ENCODE results near the gene LPP. TPM values are rescaled to one million over a fixed set of nuclear protein-coding genes. Genes with fewer than 3 reads are reported as not detected.

The LPP gene
- total and polyA plus RNA-seq, 10 of the 15 experiments (the other 5 are each of a cell fraction or from before 2014, with no cell fraction given), result under 0.01 to 0.62 (median 0.03) TPM

- TF ChIP-seq NFXL1 (IDR thresholded peaks at IDR 0.05; ENCODE audit: borderline replicate concordance) (no peak), RCOR1 (conservative IDR thresholded peaks at IDR 0.05; ENCODE audit: low read depth, low read length) (no peak), POLR2A (IDR thresholded peaks at IDR 0.05; ENCODE audit: low read depth, low read length) (no peak)
Measured at GRCh38 chr3:188786424-188786823, 632.5 kb downstream of the LPP start (continued).

GRCh38 chr3:188788621-188789081, 634.7 kb downstream of the LPP start:
- no peaks in the 10 kb centered on the region for H3K79me2 ChIP-seq (ENCODE audit: control insufficient read depth, insufficient read depth, low read length)
- ChIA-PET CTCF (no interaction called here), POLR2A (no interaction called here), SMC1A (ENCODE audit: uncharacterized antibody, unreplicated experiment) (interaction anchor here (1.0 kb wide), 1 partner anchor 9 kb away, joined by 3 read pairs; no protein-coding TSS in a partner anchor), RAD21 (ENCODE audit: unreplicated experiment) (no interaction called here)
- H3K4me2 ChIP-seq (ENCODE audit: control insufficient read depth, insufficient read depth), result no peak overlapping the region
- WGBS (ENCODE audit: insufficient coverage, insufficient replicate concordance, low lambda C conversion rate, missing lambda C conversion rate), result 11% methylated on average over 5 of the region's 5 CpGs
- DNase-seq (ENCODE audit: low read depth, low spot score), result no peak
- no peak for ATAC-seq
- H3K36me3 ChIP-seq (ENCODE audit: control insufficient read depth in 2 of 2, insufficient read depth in 2 of 2, low read length in 1 of 2), result no peaks in the 10 kb centered on the region
- H4K20me1 ChIP-seq (ENCODE audit: control insufficient read depth, insufficient read depth), result no peaks in the 10 kb centered on the region
- no peaks in the 10 kb centered on the region for H3K4me1 ChIP-seq (ENCODE audit: control insufficient read depth, insufficient read depth, low read length)
- TF ChIP-seq POU2F2 (IDR thresholded peaks at IDR 0.05; ENCODE audit: borderline replicate concordance, low read depth, low read length) (no peak), YBX1 (IDR thresholded peaks at IDR 0.05) (no peak), RUNX3 (IDR thresholded peaks at IDR 0.05; ENCODE audit: low read length) (0 out of 2 replicates have a peak, but pooled peaks have one; percentile 8), CBX3 (IDR thresholded peaks at IDR 0.05; ENCODE audit: borderline replicate concordance, low read depth) (no peak), PKNOX1 (IDR thresholded peaks at IDR 0.05) (no peak)
- no peaks in the 10 kb centered on the region for H3K27me3 ChIP-seq (replicated peaks in 1 of 2; ENCODE audit: control insufficient read depth in 2 of 2, insufficient read depth in 2 of 2, low read length in 1 of 2)
- BruUV-seq (replicated peaks), result no TSS peak
- in situ Hi-C loops (cut with MboI), result no loop called here
- no peak overlapping the region for H3K27ac ChIP-seq (ENCODE audit: control insufficient read depth, insufficient read depth)
- H3K4me3 ChIP-seq, result no peak overlapping the region
- H2AFZ ChIP-seq (ENCODE audit: control insufficient read depth, low read depth, low read length), result no peak overlapping the region
- intact Hi-C loops (cut with micrococcal nuclease; ENCODE audit: unreplicated experiment), result no loop called here
- no peaks in the 10 kb centered on the region for H3K9me3 ChIP-seq (replicated peaks; ENCODE audit: control insufficient read depth, insufficient read depth, low read length)
- no peak for FAIRE-seq
- no peak overlapping the region for H3K9ac ChIP-seq (ENCODE audit: control insufficient read depth, insufficient read depth, low read length)

Data from GM12878 (cell line).